Cardiac muscle cell (in vitro differentiated cells and primary cell): ENCODE data around the gene CCNYL1. TPM values are rescaled to one million over a fixed set of nuclear protein-coding genes. Genes with fewer than 3 reads are reported as not detected.

ENCODE experiments used
- DNase-seq, 2 donors: peaks; one replicate each; pipeline versions ENCODE4 v3.0.0 to v3.0.0-alpha.2; 2010 to 2017; ENCODE audit warnings: low read depth in 1 of 2, low spot score in 1 of 2
- H3K27ac ChIP-seq: fragments of 200-600 bp; sonication (generic); 2 replicates; pipeline ENCODE4 v1.5.1; 2016
- H3K27me3 ChIP-seq: fragments of 200-600 bp; sonication (generic); 2 replicates; pipeline ENCODE4 v1.6.0; 2016; ENCODE audit warnings: control low read depth
- H3K36me3 ChIP-seq: fragments of 200-600 bp; sonication (generic); 2 replicates; pipeline ENCODE4 v1.5.1; 2016; ENCODE audit warnings: control low read depth
- H3K4me1 ChIP-seq: fragments of 200-600 bp; sonication (generic); 2 replicates; pipeline ENCODE4 v1.8.1; 2017; ENCODE audit warnings: low read depth, mild to moderate bottlenecking, mixed run types
- H3K4me3 ChIP-seq: fragments of 200-600 bp; sonication (generic); 2 replicates; pipeline ENCODE4 v1.5.1; 2016; ENCODE audit warnings: mild to moderate bottlenecking
- H3K9me3 ChIP-seq: fragments of 200-600 bp; sonication (generic); 2 replicates; pipeline ENCODE4 v1.5.1; 2017; ENCODE audit warnings: low read depth, mild to moderate bottlenecking, control low read depth
- CTCF ChIP-seq: IDR thresholded peaks from 2 replicates; pipeline ENCODE4 v1.5.1; 2012; ENCODE audit warnings: low read depth, mild to moderate bottlenecking, low read length
- polyA plus RNA-seq: library from polyadenylated mRNA; unstranded; fragments of >200 nt; fragmentation: Nextera tagmentation; extraction: Ambion mirVana; gene quantifications from 2 replicates; pipeline ENCODE4 v1.2.1, GENCODE V29; 2016
- total RNA-seq: library from RNA; depleted of rRNA; stranded (reverse); fragments of >200 nt; gene quantifications from 2 replicates; pipeline ENCODE4 v1.2.3, GENCODE V29; 2016

Gene CCNYL1
- total and polyA plus RNA-seq, 2 experiments from 2014 or later, result 6.8 to 7.4 TPM

DNA sequence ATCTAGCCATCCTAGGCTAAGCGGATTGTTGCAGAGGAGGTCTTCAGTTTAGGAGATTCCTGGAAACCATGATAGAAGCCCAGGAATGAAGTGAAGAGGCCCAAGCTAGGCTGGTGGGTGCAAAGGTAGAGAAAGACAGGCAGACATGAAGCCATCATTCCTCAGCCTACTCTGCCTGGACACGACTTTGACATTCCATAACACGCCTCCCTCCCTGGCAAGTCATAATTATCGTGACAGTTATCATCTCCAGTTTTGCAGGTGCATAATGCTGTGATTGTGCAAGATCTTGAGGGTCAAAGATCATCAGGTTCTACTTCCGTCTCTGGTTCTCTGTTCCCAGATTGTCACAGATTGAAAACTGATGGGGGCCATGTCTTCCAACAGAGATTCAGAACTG is 73.5 kb downstream of the CCNYL1 start:
- H3K27me3 ChIP-seq, result no peaks in the 10 kb centered on the region
- H3K9me3 ChIP-seq, result no peaks in the 10 kb centered on the region
- H3K36me3 ChIP-seq, result no peaks in the 10 kb centered on the region
- no peak for TF ChIP-seq CTCF
- H3K4me1 ChIP-seq, result no peaks in the 10 kb centered on the region
- no peak overlapping the region for H3K27ac ChIP-seq
- H3K4me3 ChIP-seq, result no peak overlapping the region
- no peak for DNase-seq

- Histone ChIP-seq H3K4me3 (no peak overlapping the region), H3K27ac (no peak overlapping the region), H3K9me3 (no peaks in the 10 kb centered on the region), H3K36me3 (no peaks in the 10 kb centered on the region), H3K4me1 (no peaks in the 10 kb centered on the region), H3K27me3 (no peaks in the 10 kb centered on the region)
- DNase-seq, result no peak
- no peak for TF ChIP-seq CTCF
These were observed 75.6 kb downstream of the CCNYL1 start for GRCh38 chr2:207787017-207787416.

DNA sequence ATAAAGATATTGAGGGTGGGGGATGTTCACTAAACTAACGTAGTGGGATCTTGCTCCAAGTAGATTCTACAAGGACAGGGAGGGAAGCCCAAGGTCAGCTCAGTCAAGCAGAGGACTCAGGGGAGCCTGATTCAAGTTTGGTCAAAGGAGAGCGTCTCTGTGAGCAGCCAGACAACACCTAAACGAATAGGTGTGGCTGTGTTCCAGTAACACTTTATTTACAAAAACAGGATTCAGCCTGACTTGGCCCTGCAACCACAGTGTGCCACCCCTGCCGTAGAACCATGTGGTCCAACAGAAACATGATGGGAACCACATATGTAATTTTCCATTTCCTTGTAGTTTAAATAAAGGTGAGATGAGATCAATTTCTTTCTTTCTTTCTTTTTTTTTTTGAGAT is 76.4 kb downstream of the CCNYL1 start:
- Histone ChIP-seq H3K4me1 (no peaks in the 10 kb centered on the region), H3K4me3 (no peak overlapping the region), H3K27me3 (no peaks in the 10 kb centered on the region), H3K36me3 (no peaks in the 10 kb centered on the region), H3K9me3 (no peaks in the 10 kb centered on the region), H3K27ac (no peak overlapping the region)
- TF ChIP-seq CTCF, result no peak
- no peak for DNase-seq

DNA sequence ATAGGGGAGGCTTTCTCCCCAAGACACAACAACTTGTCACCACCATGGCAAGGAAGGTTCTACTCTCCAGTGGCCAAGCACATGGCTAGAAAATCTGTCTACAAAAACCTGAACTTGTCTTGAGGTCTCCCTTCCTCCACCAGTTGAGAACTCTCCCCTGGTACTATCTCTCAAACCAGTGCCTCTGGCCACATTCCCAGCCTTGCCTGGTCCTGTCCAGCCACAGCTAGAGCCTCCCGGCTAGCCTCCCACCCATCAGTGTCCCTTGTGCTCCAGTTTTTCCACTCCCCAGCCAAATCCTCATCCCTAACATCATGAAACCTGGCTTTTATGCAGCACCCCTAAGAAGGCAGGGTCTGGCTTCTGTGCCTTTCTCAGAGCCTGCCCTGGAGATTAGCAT is 79.5 kb downstream of the CCNYL1 start:
- no peak overlapping the region for H3K27ac ChIP-seq
- H3K9me3 ChIP-seq, result no peaks in the 10 kb centered on the region
- H3K4me1 ChIP-seq, result no peaks in the 10 kb centered on the region
- H3K4me3 ChIP-seq, result no peak overlapping the region
- TF ChIP-seq CTCF, result no peak
- DNase-seq, result no peak
- no peaks in the 10 kb centered on the region for H3K27me3 ChIP-seq
- no peaks in the 10 kb centered on the region for H3K36me3 ChIP-seq

- no peak overlapping the region for H3K4me3 ChIP-seq
- no peak overlapping the region for H3K27ac ChIP-seq
- no peak for DNase-seq
- no peaks in the 10 kb centered on the region for H3K36me3 ChIP-seq
- no peaks in the 10 kb centered on the region for H3K9me3 ChIP-seq
- peaks cover 3% of the 10 kb centered on the region for H3K4me1 ChIP-seq
- no peaks in the 10 kb centered on the region for H3K27me3 ChIP-seq
- no peak for TF ChIP-seq CTCF
These were observed 80.3 kb downstream of the CCNYL1 start for GRCh38 chr2:207791579-207792243.
